BE2C (cell line): ENCODE data around the gene LRMDA.

Experiments used
- DNase-seq: peaks from one replicate; pipeline ENCODE4 v3.0.0-alpha.2; 2020
- H3K27me3 ChIP-seq: fragments of 250-450 bp; sonication (Bioruptor Pico); 2 replicates; pipeline ENCODE4 v1.5.1; 2020; ENCODE audit warnings: mild to moderate bottlenecking
- H3K36me3 ChIP-seq: fragments of 250-450 bp; sonication (Bioruptor Pico); 2 replicates; pipeline ENCODE4 v1.5.1; 2020; ENCODE audit warnings: mild to moderate bottlenecking
- H3K4me1 ChIP-seq: fragments of 250-450 bp; sonication (Bioruptor Pico); 2 replicates; pipeline ENCODE4 v1.5.1; 2020
- H3K4me3 ChIP-seq: 2 replicates; pipeline ENCODE4 v1.5.1; 2011; ENCODE audit warnings: low read depth, low read length
- H3K9me3 ChIP-seq: fragments of 250-450 bp; sonication (Bioruptor Pico); 2 replicates; pipeline ENCODE4 v1.5.1; 2020
- TF ChIP-seq, protein P1 (sequence below): IDR thresholded peaks from 2 replicates; pipeline ENCODE4 v1.5.1; 2012; ENCODE audit warnings: mild to moderate bottlenecking, low read depth, low read length

LRMDA gene

DNA sequence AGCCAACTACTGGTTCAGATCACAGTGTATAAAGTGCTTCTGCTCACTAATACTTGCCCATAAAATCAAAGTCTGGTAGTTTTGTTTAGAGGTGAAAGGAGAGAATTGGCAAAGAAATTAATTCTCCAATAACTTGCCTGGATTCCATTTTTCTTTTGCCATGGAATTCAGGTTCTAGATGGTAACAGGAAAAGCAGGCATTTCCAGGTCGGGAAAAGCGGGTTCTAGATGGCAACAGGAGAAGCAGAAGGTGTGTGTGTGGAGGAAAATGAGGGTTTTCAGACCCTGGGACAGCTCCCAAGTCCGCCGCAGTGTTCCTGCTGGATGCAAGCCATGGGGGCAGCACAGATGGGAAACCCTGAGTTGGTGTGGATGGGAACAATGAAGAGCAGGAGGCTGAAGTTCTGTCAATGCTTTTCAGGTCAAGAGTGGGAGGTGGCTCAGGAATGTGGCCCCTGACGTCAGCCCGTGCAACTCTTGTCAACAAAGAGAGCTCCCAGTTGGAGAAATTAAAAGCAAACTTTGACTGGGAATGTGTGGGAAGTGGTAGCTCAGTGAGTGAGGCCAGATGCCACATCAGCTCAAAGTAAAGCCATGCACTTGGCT lies 696.7 kb downstream of the LRMDA start:
- no peaks in the 10 kb centered on the region for H3K9me3 ChIP-seq
- H3K36me3 ChIP-seq = no peaks in the 10 kb centered on the region
- H3K4me1 ChIP-seq = no peaks in the 10 kb centered on the region
- no peaks in the 10 kb centered on the region for H3K27me3 ChIP-seq
- TF ChIP-seq, protein P1, sequence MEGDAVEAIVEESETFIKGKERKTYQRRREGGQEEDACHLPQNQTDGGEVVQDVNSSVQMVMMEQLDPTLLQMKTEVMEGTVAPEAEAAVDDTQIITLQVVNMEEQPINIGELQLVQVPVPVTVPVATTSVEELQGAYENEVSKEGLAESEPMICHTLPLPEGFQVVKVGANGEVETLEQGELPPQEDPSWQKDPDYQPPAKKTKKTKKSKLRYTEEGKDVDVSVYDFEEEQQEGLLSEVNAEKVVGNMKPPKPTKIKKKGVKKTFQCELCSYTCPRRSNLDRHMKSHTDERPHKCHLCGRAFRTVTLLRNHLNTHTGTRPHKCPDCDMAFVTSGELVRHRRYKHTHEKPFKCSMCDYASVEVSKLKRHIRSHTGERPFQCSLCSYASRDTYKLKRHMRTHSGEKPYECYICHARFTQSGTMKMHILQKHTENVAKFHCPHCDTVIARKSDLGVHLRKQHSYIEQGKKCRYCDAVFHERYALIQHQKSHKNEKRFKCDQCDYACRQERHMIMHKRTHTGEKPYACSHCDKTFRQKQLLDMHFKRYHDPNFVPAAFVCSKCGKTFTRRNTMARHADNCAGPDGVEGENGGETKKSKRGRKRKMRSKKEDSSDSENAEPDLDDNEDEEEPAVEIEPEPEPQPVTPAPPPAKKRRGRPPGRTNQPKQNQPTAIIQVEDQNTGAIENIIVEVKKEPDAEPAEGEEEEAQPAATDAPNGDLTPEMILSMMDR = no peak
- DNase-seq = no peak
- no peak overlapping the region for H3K4me3 ChIP-seq

- Histone ChIP-seq H3K27me3 (no peaks in the 10 kb centered on the region), H3K9me3 (no peaks in the 10 kb centered on the region), H3K4me3 (no peak overlapping the region), H3K36me3 (no peaks in the 10 kb centered on the region), H3K4me1 (peaks cover 3% of the 10 kb centered on the region)
- DNase-seq = no peak
- TF ChIP-seq, protein P1 = no peak
These were observed 697.8 kb downstream of the LRMDA start for GRCh38 chr10:76129213-76129612.

DNA sequence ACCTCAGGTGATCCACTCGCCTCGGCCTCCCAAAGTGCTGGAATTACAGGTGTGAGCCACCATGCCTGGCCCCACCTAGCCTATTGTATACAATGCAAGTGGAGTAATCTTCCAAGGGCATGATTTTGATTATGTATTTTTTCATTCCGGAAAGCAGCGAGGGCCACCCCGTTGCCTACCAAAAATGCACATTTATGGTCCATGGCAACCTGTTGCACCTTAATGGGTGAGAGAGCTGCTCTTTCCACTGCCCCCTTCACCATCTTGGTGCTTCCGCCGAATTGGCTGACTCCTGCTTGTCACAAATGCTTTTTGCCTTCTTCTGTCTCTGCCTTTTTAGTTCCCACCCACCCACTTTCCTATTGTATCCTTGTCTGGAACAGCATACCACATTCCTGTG lies 699.5 kb downstream of the LRMDA start:
- TF ChIP-seq, protein P1 = no peak
- H3K4me1 ChIP-seq = peaks cover 4% of the 10 kb centered on the region
- no peaks in the 10 kb centered on the region for H3K36me3 ChIP-seq
- H3K4me3 ChIP-seq = no peak overlapping the region
- DNase-seq = no peak
- no peaks in the 10 kb centered on the region for H3K9me3 ChIP-seq
- no peaks in the 10 kb centered on the region for H3K27me3 ChIP-seq

GRCh38 chr10:76133597-76134255 lies 702.3 kb downstream of the LRMDA start:
- DNase-seq = peak; percentile 55
- TF ChIP-seq, protein P1 = no peak
- Histone ChIP-seq H3K36me3 (no peaks in the 10 kb centered on the region), H3K4me1 (peaks cover 4% of the 10 kb centered on the region), H3K4me3 (no peak overlapping the region), H3K27me3 (no peaks in the 10 kb centered on the region), H3K9me3 (no peaks in the 10 kb centered on the region)

DNA sequence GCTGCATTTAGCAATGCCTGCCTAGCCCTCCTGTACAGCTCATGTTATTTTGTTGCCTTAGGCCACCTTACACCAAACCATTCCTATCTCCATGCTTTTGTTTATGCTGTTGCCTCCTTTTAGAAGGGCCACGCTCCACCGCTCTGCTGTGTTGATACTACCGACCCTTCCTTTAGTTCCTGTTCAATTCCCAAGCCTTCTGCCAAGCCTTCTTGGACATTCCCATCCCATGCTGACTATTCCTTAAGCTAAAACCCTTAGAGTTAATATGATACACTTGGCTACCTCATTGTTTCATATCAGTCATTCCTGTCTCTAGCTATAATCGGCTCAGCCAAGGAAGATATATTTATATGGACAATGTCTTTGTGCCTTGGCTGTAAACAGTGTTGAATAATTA lies 705.5 kb downstream of the LRMDA start:
- no peaks in the 10 kb centered on the region for H3K27me3 ChIP-seq
- no peak overlapping the region for H3K4me3 ChIP-seq

GRCh38 chr10:76138286-76138685 lies 706.9 kb downstream of the LRMDA start:
- Histone ChIP-seq H3K36me3 (no peaks in the 10 kb centered on the region), H3K27me3 (no peaks in the 10 kb centered on the region), H3K4me1 (peaks cover 4% of the 10 kb centered on the region), H3K9me3 (no peaks in the 10 kb centered on the region), H3K4me3 (no peak overlapping the region)
- TF ChIP-seq, protein P1 = no peak
- no peak for DNase-seq

More for the DNA sequence above, 705.5 kb downstream of the LRMDA start:
- H3K9me3 ChIP-seq = no peaks in the 10 kb centered on the region
- DNase-seq = no peak
- H3K4me1 ChIP-seq = peaks cover 4% of the 10 kb centered on the region
- H3K36me3 ChIP-seq = no peaks in the 10 kb centered on the region
- TF ChIP-seq, protein P1 = no peak
